ENCODE results near the gene SSPN.

GRCh38 chr12:26172946-26173552 lies 22.3 kb upstream of the SSPN start:
- TF ChIP-seq EZH2 (IDR thresholded peaks at IDR 0.05; ENCODE audit: borderline replicate concordance, low read depth, low read length), result no peak
- TF ChIP-seq RBM15 (IDR thresholded peaks at IDR 0.05; ENCODE audit: insufficient read depth, low read length), result no peak
- TF ChIP-seq ATF3 (IDR thresholded peaks at IDR 0.05), result no peak
- no peak for TF ChIP-seq ATF3 (CRISPR knock-in tag; conservative IDR thresholded peaks at IDR 0.05)
- no peak for TF ChIP-seq EGR1 (conservative IDR thresholded peaks at IDR 0.05)
- no peak for TF ChIP-seq CTCF (IDR thresholded peaks at IDR 0.05 in 2 of 3, conservative IDR thresholded peaks at IDR 0.05 in 1 of 3; ENCODE audit: insufficient read depth in 2 of 3, low read depth in 1 of 3, low read length in 3 of 3)
- TF ChIP-seq SETDB1 (IDR thresholded peaks at IDR 0.05; ENCODE audit: low read length), result no peak
- TF ChIP-seq CBFB (CRISPR knock-in tag; IDR thresholded peaks at IDR 0.05), result no peak
- TF ChIP-seq PML (IDR thresholded peaks at IDR 0.05; ENCODE audit: low read length), result no peak
- TF ChIP-seq NFYB (IDR thresholded peaks at IDR 0.05; ENCODE audit: extremely low read depth, insufficient read length), result no peak
- no peak for TF ChIP-seq STAG1 (CRISPR knock-in tag; IDR thresholded peaks at IDR 0.05; ENCODE audit: borderline replicate concordance)
- no peak for TF ChIP-seq TAF15 (IDR thresholded peaks at IDR 0.05; ENCODE audit: low read depth, low read length)
- no peak for TF ChIP-seq ZFP30 (CRISPR knock-in tag; IDR thresholded peaks at IDR 0.05; ENCODE audit: borderline replicate concordance)

All from K562 (cell line).